NCI-H2196 (cell line): ENCODE data around the gene PLPP7.
"Not testable (repeated sequence)": the region's sequence is repeated elsewhere in the genome, so short reads cannot be mapped to it uniquely, and the experiment has no call there.

Experiments
- DNase-seq: peaks from one replicate; lab custom pipeline; 2025; ENCODE audit not compliant: unreplicated experiment; lab: John Stamatoyannopoulos, UW

Gene PLPP7

DNA sequence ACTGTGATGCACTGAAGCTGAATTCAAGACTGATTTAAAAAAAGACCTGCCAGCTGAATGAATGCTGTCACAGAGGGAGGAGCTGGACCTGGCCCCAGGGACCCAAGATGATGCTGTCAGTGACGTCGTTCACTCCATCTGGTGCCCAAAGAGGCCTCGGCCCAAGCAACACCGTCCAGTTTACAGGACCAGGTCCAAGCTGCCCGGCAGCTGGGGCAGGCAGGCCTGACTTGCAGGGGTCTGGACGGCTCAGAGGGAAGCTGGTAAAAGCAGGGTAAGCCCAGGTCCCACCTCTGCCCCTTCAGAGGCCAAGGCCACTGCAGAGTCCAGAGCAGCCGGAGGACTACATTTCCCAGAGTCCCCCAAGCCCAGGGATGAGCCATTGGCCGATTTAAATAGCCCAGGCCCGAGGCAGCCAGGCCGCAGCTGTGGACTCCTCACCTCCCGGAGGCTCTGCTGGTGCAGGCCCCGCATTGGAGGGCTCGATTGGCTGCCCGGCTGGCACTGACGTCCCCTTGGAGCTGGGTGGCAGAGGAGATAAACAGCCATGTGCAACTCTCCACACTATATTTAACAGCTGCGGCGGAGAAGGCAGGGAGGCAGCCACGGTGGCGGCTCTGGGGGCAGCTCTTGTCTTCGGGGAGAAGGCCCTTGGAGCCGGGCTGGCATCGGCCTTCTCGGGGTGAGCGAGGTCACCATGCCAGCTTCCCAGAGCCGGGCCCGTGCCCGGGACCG is at the start of gene PLPP7:
Gene PLPP7, plus strand, starts transcription at position 423 of the 735 bp plus-strand sequence. Its CDS starts 275 bp downstream, at position 698.
- no peak for DNase-seq

DNA sequence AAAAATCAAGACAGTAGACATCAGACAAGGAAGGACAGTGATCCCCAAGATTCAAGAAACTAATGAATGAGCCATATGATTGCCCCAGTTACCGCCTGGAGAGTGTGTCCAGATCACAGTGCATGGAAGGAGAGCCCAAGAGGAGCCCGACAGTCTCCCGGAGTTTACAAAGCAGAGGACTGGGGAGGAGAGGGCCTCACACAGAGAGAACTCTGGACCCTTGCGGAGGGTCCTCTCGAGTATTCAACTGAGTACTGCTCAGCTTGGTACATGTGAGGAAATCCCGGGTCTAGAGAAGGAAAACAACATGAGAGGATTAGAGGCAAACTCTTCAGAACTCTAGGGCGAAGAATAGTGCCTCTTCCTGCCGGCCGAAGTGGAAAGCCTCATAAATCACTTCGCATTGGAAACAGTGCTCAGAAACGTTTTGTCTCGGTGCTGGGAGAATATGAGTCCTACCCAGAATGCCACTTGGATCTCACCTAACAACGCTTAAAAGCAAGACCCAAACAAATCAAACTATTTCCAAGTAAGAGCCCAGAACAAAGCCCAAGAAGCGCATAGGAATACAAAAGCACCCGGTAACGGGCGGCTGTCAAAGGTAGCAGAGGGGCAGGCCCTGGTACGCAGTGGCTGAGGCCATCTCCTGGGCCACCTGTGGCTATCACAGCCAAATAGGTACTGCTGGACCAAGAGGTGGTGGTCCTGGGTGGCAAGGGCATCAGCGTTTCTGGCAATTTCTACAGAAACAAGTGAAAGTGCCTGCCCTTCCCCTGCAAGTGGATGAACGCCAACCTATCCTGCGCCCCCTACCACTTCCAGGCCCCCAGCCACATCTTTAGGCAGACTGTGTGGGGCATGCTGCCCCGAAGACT is 49.2 kb upstream of the PLPP7 start:
- DNase-seq = no peak

DNA sequence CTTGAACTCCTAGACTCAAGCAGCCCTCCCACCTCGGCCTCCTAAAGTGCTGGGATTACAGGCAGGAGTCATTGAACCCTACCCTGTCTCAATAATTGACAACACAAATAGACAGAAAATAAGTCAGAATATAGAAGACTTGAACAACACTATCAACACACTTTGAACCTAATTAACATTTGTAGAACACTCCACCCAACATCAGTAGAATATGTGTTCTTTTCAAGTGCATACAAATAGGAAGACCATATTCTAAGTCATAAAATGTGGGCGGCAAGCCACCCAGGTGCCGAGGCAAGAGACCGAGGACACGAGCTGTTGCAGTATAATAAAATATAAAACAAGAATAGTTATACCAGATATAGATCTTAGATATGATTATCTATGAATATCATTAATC is 45.2 kb upstream of the PLPP7 start:
- DNase-seq = not testable (repeated sequence)

DNA sequence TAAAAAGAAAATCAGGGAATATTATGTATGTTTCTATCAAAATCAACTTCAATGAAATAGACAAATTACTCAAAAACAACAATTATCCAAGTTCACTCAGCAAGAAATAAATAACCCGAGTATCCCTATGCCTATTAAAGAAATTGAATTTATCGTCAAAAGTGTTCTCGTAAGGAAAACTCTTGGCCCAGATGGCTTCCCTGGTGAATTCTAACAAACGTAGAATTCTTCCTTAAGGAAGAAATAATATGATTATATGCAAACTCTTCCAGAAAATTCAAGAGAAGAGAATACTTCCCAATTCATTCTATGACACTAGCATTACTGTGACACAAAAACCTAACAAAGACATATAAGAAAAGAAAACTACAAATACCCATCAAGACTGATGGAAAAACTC is 42.9 kb upstream of the PLPP7 start:
- DNase-seq = no peak

DNA sequence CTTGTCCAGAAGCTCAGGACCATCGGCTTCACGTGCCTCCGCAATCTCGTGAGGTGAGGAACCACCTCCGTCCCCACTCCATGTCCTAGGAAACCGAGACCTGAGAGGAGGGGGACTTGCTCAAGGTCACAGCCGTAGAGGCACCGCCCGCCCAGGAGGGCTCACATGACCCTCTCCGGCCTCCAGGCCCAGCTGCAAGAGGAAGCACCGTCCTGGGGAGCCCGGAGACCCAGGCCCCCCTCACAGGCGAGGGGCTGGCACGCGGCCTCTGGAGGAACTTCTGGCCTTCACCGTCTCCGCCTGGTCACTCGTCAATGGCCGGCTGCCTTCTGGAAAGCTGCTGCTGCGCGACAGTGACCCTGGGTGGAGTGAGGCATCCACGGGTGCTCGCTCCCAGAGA is 37.4 kb upstream of the PLPP7 start:
- no peak for DNase-seq

DNA sequence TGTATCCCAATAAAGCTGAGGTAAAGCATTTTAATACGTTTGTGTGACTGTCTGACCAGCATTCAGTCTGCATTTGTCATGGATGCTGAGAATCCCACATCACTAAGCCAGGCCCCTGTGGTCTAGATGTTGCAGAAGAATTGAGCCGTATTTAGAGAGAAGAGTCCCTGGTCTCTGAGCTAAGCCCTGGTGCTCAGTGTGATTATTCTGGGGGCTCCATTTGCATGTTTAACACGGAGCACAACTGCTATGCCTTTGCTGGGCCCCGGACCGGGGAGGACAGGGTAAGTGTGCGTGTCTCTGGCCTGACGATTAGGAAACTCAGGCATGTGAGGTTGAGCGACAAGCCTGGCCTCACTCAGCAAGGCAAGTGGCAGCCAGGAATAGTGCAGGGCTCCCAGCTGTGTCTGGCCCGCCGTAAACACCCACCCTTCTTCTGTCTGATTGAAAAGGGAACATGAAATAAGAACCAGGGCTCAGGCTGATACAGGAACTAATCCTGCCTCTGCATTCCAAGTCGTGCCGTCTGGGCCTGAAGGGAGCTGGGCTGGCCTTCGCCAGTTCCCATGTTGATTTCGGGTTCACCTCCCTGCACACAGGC is 35.5 kb upstream of the PLPP7 start:
- DNase-seq = no peak

DNA sequence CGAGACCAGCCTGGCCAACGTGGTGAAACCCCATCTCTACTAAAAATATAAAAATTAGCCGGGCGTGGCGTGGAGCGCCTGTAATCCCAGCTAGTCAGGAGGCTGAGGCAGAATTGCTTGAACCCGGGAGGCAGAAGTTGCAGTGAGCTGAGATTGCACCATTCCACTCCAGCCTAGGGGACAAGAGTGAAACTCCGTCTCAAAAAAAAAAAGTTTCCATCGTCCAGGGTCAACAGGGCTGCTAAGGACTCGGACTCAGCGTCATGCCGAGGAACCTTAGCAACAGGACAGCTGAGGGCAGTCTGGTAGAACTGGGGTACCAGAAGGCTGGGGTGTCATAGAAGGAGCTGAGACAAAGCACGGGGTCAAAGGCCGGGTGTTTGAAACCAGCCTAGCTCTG is 34.9 kb upstream of the PLPP7 start:
- no peak for DNase-seq

DNA sequence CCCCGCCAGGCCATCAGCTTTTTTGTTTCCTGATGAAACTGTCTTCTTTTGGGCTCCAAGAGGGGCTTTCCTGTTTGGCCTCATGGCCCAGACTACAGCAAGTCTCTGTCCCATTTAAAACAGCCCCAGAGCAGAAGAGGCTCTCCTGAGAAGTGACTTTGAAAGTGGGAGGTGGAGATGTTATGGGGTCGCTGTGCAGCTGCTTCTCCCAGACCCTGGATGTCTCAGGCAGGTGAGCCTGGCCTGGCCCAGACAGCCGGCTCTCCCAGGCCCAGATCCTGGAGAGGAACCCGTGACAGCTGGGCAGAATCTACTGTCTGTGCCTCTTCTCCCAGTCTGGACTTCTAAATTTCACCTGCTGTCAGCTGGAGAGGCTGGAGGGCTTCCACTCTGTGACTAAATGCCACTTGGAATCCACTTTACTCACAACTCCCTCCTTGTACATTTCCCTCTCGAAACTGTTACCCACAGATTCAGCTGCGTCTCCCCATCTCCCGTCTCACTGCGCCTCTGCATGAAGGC is 33.8 kb upstream of the PLPP7 start:
- DNase-seq = no peak

DNA sequence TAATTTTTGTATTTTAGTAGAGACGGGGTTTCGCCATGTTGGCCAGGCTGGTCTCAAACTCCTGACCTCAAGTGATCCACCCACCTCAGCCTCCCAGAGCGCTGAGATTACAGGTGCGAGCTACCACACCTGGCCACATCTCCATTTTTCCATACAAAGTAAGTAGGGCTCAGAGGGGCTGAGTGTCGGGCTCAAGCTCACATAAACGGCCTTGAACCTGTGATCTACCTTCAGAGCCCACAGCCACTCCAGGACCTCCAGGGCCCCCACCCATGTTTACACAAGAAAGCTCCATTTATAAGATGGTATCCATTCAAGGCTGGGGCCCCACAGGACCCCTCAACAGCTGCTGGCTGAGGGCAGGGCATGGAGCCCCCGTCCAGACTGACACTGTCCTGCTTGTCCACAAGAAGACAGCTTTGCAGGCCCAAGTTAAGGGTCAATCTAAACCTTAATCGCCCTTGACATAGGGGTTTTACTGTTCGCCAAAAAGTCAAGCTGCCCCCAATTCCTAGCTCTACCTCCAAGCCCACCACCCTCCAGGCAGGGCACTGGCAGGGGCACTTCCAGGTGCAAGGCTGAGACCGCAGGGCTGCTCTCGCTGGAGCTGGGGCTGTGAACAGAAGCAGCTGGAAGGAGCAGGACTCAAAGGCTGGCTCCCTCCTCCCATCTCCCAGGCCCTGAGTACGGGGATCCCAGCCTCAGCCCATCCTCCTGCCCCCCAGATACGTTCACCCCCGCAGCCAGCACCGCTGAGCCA is 32.1 kb upstream of the PLPP7 start:
- no peak for DNase-seq

DNA sequence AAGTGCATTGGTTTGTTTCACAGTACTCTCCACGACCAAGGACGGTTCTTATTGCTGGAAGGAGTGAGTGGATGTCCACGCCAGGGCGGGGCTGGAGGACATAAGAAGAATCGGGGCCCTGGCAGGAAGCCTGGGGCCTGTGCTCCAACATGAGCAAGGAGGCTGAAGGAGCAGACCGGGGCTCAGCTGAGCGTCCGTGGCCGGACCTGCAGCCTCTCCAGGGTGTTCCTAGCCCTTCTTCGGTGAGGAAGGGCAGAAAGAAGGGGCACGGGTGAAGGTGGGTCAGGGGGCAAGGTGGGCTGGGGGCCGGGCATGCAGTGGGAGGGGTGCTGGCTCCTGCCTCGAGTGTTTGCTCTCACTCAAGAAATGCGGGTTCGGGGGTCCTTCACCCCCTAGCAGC is 31.3 kb upstream of the PLPP7 start:
- DNase-seq = no peak

DNA sequence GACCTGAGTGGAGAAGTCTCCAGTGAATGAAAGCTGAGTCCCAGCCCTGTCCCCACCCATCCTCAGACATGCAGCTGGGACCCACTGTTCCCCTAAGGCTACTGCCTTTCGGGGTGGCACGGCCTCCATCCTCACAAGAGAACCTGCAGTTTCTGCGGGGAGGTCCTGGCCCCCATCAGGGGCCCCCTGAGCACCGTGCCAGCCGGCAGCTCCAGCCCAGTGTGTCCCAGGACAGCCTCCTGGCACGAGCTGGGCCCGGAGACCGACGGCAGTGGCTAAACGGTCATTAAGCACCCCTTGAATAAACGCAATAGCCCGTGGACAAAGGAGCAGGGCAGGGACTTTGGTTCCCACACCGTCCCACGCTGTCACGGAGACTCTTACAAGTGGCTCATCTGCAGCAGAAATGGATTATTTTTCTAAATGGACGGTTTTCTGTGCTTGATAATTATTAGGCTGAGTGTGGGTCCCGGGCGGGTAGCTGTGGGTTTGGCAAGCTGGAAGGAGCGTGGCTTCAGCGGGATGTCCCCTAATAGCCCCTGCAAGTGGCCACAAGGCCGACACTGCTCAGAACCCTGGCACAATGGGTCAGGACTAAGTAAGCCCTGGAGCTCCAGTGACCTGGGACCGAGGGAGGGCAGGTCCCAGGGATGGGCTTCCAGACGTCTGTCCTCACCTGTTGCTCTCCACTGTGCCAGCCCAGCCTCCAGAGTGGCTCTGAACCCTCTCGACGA is 30.7 kb upstream of the PLPP7 start:
- no peak for DNase-seq

DNA sequence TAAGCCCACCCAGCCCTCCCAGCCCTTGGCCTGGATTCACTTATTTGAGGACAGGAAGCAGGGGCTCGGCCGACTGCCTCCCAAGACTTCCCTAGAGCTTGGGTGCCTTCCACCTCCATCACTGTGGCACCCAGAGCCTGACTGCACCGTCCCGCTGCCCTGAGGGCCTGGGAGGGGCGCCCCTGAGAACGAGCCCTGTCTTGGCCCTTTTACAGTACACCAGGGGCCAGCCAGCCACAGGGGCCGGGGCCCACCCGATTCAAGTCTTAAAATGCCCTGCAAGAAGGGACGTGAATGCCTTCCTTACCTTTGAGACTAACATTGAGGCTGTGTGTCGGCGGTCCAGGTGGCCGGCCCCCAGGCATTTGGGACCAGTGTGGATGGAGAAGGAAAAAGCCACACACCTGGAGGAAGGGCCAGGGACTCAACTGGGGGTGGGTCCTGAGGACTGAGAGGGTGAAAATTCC is 30.1 kb upstream of the PLPP7 start:
- no peak for DNase-seq

DNA sequence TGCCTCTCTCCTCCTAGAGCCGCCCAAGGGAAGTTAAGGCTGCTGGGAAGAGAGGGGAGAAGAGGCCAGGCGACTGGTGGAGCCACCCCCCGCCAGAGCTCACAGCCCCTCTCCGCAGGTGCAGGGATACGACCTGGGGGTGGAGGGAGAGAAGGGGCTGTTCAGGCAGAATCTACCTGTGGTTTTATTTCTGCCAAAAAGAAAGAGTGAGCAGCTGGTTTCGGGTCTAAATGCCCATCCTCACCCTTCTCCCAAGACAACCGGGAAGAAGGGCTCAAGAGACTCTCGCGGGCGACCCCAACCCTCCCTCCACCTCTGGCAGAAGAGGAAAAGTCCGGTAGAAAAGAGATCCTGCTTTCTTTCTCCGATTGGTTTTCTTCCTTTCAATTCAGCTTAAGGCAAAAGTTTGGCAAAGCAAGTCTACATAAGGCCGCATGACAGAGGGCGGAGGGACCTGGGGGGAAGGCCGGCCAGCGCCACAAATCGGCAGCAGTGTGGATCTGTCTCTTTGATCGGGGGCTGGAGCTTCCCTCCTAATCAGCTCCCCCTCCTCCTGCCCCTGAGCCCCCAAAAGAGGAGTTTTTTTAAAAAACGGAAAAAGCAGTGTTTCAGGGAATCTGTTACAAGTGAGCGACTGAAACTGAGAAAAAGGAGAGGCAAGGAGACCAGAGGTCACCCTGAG is 29.5 kb upstream of the PLPP7 start:
- no peak for DNase-seq

DNA sequence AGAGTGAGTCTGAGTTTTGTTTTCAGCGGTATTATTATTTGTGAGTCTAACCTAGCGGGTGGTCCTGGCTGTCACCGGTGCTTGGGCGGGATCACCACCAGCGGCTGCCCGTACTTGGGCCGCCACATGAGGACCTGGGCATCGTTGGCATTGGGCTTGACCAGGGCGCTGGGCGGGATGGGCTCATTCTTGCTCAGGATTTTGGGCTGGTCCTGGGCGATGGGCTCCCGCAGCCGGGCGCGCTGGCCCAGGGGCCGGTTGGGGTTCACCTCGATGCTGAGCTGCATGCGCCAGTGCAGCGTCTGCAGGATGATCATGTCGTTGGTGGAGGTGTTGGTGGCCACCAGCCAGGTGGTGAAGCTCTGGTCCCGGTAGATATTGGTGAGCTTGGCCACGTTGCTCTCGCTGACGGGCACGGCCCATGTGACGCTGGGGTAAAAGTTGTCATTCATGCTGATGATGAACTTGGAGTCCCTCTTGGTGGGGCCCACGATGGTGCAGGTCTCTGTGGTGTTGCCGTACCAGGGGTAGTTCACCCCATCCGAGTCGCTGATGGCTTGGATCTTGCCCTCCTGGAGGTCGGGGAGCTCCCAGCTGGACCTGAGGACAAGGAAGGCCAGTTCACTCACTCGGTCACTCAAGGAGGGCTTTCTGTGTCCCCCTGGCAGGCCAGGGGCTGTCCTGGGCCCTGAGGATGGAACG is 28.6 kb upstream of the PLPP7 start:
- DNase-seq = no peak

DNA sequence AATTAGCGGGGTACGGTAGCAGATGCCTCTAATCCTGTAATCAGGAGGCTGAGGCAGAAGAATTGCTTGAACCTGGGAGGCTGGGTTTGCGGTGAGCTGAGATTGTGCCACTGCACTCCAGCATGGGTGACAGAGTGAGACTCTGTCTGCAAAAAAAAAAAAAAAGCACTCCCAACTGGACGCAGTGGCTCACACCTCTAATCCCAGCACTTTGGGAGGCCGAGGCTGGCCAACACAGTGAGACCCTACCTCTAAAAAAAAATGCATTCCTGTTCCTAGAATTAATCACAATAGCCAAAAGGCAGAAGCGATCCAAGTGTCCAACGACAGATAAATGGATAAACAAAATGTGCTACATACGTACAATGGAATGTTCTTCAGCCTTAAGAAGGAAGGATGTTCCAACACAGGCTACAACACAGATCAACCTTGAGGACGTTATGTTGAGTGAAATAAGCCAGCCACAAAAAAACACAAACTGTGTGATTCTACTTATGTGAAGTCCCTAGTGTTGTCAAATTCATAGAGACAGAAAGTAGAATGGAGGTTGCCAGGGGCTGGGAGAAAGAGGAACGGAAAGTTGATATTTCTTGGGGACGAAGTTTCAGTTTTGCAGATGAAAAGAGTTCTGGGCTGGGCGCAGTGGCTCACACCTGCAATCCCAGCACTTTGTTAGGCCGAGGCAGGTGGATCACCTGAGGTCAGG is 27.0 kb upstream of the PLPP7 start:
- no peak for DNase-seq

DNA sequence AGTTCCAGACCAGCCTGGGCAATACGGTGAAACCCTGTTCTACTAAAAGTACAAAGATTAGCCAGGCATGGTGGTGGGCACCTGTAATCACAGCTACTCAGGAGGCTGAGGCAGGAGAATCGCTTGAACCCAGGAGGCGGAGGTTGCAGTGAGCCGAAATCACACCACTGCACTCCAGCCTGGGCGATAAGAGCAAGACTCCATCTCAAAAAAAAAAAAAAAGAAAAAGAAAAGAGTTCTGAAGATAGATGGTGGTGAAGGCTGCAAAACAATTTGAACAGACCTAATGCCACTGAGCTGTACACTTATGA is 26.5 kb upstream of the PLPP7 start:
- DNase-seq = not testable (repeated sequence)

DNA sequence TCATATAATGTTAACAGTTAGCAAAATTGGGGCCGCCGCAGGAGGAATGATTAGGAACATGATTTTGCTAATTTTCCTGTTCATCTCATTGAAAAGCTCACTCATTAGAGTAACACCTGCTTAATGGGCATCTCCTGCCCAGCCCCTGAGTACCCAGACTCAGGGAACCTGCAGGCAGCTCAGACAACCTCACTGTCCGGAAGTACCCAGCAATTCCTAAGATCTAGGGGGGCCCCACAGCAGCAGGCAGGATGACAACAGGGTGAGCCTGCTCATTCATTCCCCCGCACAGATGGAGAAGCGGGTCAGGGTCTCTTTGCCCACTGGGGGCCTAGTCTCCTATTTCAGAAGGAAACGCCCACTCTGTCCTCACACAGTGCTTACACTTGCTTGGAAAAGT is 25.8 kb upstream of the PLPP7 start:
- DNase-seq = no peak

DNA sequence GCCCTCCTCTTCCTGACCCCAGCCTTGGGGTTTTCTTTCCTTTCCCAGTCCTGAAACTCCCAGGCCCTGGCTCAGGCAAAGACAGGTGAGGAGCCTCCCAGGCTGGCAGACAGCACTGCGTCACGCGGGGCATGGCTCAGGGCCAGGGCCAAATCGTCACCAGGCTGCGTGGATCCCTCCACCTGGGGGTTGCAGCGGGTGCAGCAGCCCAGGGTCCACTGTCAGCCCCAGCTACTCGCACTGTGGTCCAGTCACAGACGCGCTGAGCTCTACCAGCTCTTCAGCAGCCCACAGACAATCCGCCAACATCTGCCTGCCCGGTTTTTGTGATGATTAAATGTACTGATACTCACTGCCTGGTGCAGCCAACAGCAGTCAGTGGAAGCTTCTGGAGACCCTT is 25.3 kb upstream of the PLPP7 start:
- DNase-seq = no peak
